ENCODE results near the gene MAP4K4.

- TF ChIP-seq EZH2phosphoT487 (IDR thresholded peaks at IDR 0.05; ENCODE audit: insufficient read depth, low read depth) (no peak), EZH2 (IDR thresholded peaks at IDR 0.05; ENCODE audit: insufficient read depth, poor library complexity, severe bottlenecking) (no peak)
Measured at GRCh38 chr2:101679801-101680487, 17.6 kb upstream of the MAP4K4 start.

Data from GM23248 (cell line).